ENCODE measurements around the gene ANKRD1.

The ANKRD1 gene

DNA sequence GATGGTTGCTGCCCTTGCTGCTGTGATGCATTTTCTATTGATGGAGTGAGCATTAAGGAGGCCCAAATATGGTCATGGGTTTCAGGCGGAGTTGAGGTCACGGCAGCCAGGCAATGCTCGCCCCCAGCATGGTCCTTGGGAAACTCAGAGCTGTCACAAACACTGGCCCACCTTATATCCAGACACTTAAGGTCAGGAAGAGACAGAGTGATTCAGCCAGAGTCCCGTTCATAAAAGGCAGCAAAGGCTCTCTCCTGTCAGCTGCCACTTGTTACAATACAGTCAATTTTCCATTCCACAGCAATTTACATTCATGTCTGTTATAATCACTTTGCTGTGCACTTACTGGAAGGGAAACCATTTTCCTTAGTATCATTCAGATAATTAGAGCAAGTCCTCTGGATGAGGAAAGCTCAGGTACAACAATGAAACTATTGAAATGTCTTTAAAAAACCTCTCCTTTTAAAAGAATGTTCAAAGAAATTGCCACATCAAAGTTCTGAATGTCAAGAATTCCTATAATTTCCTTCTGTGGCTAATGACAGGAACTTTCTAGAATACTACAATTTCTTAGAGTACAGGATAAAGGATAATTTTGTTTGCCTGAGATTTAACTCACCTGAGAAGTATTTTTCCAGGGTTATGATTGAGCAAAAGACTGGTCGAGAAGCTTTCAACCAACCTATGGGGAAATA, 14.8 kb upstream of the ANKRD1 start:
- no peak for DNase-seq

GRCh38 chr10:90930971-90931871, 10.3 kb upstream of the ANKRD1 start:
- DNase-seq: no peak

- DNase-seq: no peak
Measured at GRCh38 chr10:90930070-90930837, 9.4 kb upstream of the ANKRD1 start.

DNA sequence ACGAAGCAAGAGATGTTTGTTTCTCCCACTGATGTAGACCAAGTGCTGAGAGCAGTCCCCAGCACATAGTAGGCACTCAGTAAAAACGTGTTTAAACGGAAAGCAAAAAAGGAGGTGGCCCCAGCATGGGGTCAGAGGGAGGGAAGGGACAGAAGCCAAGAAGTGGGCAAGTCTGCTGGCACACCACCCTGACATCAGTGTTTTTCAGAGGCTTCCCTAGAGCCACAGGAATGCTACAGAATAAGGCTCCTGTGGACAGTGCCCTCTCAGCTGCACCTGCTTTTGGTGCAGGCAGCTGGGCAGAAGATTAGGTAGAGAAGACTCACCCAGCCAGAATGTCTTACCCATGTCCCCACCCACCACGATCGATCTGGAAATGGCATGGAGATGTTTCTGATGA, 8.3 kb upstream of the ANKRD1 start:
- DNase-seq: no peak

DNA sequence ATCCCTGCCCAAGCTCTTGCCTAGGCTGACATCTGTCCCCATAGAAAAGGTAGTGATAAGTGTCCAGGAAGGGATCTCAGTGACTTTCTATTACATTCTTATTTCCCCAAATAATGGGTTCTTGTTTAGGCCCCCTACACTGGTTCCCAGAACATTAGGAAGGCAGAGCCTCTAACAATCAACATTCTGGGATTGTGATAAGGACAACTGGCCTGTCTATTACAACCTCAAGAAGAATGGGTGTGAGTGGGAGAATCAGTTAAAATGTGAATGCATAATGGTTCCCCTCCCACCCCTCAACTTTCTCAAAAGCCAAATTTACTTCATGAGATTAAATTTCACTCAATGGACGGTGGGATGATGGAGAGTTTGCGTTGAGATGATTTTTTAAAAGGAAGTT, 6.4 kb upstream of the ANKRD1 start:
- no peak for DNase-seq

DNA sequence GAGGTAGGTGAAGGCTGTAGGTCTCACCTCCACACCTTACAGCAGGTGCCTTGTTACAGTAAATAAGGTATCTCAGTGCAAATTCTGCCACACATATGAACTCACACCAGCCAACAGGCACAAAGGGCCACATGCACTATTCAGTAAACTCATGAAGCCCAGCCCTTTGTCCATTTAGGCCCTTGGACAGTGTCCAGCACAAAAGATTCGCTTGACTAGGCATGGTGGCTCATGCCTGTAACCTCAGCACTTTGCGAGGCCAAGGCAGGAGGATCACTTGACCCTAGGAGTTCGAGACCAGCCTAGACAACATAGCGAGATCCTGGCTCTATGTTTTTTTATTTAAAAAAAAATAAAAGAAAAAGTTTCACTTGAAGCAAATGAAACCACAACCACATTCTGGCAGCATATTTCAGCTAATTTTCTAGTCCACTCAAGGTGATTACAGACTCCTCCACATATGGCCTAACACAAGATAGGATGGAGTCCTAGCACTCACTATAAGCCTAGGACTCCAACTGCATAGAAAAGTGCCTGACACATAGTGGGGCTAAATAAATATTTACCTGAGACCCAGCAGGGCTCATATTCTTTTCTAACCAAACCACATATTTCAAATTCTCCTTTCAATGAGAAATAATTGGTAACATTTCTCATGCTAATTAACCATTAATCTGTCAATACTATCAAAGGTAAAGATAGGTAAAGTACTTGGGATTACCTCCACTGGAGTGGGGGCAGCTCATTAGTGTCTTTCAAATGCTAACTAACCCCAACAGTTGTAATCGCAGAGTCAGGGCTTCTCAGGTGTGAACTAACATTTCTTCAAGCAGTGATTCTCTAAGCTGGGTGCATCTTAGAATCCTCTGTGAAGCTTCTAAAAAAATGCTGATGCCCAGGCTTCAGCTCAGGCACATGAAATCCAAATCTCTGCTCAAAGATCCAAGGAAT, 4.5 kb upstream of the ANKRD1 start:
- DNase-seq: no peak

DNA sequence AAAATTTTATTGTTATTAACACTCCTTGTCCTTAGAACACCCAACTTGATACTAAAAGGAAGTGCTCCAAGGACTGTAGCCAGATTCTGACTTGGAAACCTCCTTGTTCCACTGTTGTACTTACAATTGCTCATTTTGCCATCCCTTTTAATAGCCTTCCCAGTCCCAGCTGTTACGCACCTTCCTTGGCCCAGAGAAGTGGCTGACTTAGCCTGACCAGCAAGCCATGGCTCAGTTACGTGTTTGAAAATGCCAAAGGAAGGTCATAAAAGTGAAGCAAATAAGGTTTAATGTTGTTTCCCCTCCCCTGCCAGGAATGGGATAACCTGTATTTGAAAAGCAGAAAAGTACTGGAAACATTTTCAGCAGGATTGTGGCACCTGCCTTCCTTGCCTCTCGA, 3.7 kb upstream of the ANKRD1 start:
- DNase-seq: no peak

GRCh38 chr10:90923111-90923731, 2.3 kb upstream of the ANKRD1 start:
- no peak for DNase-seq

GRCh38 chr10:90921906-90922305, 1.0 kb upstream of the ANKRD1 start:
- no peak for DNase-seq

DNA sequence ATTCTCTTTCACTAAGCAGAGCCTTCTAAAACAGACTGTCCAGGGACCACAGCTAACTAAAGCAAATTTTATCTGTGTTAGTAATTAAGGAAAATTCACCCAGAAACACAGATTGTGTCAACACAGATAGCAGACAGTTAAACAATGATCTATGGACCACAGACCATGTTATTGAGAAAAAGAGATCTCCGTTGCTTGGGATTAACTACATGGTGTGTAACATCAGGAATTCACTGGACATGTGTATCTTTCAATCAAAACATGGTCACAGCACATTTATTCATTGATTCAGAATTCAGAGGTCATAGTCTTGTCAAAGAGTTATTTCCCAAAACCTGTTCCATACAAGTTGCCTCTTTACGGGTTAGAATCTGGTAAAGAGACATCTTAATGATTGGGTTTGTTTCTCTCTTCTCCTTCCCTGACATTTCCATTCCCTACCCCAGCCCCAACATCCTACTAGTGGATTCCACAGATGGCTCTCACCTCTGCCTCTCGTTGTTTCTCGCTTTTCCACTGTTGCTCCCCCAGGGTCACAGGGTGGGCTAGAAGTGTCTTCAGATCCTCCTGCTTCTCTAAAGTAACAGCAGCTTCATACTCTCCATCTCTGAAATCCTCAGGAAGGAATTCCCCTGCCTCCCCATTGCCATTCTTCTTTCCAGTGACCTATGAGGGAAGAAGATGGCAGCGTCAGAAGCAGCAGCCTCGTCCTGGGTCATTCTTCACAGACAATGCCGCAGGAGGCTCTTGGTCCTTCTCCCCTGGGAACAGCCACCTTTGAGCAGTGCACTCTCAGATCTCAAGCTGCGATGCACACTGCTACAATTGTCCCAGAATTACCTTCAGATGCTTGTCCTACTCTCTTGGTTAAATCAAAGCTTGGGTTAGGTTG, 958 bp downstream of the ANKRD1 start:
- no peak for DNase-seq

DNA sequence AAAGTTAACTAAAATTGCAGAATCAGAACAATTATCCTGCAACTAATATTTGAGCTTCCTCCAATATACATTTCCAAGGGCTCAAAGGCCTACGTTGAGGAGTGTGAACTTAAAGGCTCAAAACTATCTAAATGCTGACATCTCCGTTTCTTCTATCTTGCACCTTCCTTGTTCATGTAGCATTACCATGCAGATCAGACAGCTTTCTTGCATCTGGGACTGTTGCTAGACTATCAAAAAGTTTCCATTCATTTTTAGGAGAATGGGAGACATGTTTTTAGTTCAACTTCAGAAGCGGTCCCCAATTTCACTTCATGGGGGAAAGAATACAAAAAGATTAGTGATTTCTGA, 2.9 kb downstream of the ANKRD1 start:
- no peak for DNase-seq

DNA sequence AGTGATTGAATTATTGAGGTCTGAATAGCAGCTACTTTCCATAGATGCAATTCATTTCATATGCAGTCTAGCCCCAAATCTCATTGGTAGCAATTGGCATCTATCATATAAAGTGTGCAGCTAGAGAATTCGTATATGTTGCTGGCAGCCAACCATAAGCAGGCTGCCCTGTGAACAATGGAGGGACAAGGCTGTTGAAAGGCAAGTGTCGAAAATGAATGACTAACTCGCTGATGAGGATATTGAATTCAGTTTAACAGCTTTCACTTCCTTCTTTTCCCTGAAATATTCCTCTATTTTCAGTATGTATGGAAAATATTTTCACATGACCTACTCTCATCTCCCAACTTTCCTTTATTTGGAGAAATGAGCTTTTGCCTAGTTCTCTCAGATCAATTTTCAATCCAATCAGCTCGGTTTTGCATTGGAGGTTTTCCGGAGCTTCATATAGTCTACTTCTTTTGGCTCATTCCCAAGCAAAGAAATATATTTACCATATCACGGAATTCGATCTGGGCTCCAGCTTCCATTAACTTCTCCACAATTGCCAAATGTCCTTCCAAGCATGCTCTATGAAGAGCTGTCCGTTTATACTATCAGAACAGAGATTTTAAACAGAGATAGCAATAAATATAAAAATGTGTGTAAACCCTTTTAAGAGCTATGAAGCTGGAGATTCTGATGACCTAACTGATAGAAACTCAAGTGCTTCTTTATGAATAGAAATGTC, 3.5 kb downstream of the ANKRD1 start:
- no peak for DNase-seq

DNA sequence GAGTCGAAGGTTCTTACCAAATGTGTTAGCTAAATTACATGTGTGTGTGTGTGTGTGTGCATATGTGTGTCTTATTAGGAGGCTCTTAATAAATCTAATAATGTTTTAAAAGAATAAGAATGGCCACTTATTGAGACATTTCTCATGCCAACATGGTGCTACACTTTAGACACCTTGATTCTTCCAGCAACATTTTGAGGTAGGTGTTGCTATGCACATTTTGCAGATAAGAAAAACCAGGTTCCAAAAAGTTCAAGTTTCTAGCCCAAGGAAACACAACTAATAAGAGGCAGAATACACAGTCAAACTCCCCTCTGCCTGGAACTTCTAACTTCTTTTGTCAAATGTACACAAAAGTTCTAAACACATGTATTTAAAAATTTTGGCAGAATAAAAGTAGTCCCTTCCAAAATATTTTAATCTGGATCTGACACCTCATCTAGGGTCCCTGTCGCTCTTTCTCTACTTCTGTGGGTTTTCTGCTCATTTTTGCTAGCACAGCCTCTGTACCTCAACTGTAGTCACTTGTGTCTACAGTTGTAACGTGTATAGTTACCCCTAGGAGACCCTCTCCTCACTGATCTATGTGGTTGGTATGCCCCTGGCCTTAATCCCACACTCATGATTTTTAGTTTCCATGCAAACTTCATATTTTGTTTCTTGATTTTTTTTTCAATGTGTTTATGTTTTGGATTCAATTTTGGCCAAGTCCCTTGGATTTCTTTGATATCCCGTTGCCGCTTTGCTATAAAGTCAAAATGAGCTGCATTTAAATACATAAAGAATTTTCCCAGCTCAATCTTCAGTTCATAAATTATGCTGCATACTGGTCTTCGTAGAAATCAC, 4.3 kb downstream of the ANKRD1 start:
- no peak for DNase-seq

DNA sequence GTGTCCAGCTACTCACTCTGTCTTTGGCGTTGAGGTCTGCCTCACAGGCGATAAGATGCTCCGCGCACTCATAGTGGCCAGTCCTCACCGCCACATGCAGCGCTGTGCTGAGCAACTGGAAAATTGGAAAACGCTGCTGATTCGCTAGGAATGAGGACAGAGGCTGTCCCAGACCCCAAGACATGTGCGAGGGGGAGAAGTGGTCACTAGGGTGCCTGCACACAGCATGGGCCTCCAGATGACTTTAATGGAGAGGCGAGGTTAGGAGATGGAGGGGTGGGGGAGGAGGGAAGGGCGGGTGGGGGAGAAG, 5.2 kb downstream of the ANKRD1 start:
- no peak for DNase-seq

DNA sequence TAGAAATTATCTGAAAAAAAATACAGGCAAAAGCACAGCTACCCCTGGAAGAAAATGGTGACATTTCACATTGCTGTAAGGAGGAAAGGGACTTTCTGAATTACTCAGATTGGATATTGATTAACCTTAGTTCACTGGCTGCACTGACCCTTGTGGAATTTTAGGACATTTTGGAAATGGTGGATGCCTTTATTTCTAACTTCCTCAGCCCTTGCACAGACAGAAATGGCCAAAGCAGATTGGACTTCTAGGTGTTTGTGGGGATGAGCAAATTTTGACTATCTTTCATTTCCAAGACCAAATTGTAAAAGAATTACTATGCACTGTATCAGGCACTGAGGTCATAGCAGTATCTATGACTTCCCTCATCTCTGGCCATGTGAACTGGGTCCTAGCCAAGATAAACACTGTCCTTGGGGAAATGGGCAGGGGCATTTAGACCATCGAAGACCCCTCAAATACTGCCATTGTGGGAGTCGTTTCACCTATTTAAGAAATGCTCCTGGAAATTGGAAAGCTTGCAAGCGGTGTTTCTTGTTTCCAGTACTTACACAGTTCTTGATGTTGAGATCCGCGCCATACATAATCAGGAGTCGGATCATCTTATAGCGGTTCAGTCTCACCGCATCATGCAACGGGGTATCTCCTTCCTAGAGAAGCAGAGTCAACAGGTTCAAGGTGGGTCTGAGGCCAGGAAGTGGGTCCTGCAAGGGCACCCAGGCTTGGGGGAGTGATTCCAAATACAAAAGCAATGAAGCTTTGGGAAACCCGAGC, 5.7 kb downstream of the ANKRD1 start:
- no peak for DNase-seq

- DNase-seq: no peak
Measured at GRCh38 chr10:90913774-90914420, 7.0 kb downstream of the ANKRD1 start.

- no peak for DNase-seq
Measured at GRCh38 chr10:90912854-90913479, 7.9 kb downstream of the ANKRD1 start.

DNA sequence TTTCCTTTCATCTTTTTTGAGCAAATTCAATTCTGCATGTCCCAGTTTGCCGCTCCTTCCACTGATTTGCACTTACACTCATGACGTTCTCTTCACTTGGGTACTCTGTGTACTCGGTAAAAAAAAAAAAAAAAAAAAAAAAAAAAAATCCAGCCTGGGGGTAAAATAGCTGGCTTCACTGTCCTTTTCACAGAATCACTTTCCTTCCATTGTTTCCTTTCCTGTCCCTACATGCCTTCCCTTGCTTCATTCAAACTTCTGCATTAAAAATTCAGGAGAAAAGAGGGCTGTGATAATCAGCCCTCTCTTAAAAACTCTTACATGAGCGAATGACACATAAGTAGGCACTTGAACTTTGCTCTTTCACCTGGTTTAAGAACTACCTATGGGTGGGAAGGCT, 8.7 kb downstream of the ANKRD1 start:
- DNase-seq: no peak
